Retinal pigment epithelial cell (primary cell): ENCODE data around the gene PRH2.

Experiments
- DNase-seq: peaks from one replicate; pipeline ENCODE4 v3.0.0-alpha.2; 2010; ENCODE audit warnings: low read depth
- H3K4me3 ChIP-seq: 2 replicates; pipeline ENCODE4 v1.5.1; 2011; ENCODE audit warnings: mild to moderate bottlenecking, low read length, control low read depth, moderate library complexity
- CTCF ChIP-seq: conservative IDR thresholded peaks from 2 replicates; pipeline ENCODE4 v1.5.1; 2011; ENCODE audit warnings: low read depth, low read length, control low read depth, inconsistent platforms

The PRH2 gene

GRCh38 chr12:10928746-10929286, at the start of gene PRH2:
PRH2 (plus strand) TSS chr12:10929236; CDS start chr12:10929274, 38 bp downstream.
- no peak for TF ChIP-seq CTCF
- DNase-seq, result no peak
- no peak within 1 kb of the TSS for H3K4me3 ChIP-seq

- DNase-seq, result no peak
- H3K4me3 ChIP-seq, result no peak within 1 kb of the TSS
- TF ChIP-seq CTCF, result no peak
Measured at GRCh38 chr12:10884086-10884725, 44.8 kb upstream of the PRH2 start, which contains the start of gene PRH1. PRH1 (minus strand) TSS chr12:10884255; CDS start chr12:10884217, 38 bp downstream.

GRCh38 chr12:10889226-10889625, 39.8 kb upstream of the PRH2 start:
- no peak overlapping the region for H3K4me3 ChIP-seq
- no peak for DNase-seq
- TF ChIP-seq CTCF, result no peak

GRCh38 chr12:10891937-10892336, 37.1 kb upstream of the PRH2 start:
- H3K4me3 ChIP-seq, result no peak overlapping the region
- no peak for TF ChIP-seq CTCF
- no peak for DNase-seq

GRCh38 chr12:10896854-10897253, 32.2 kb upstream of the PRH2 start:
- TF ChIP-seq CTCF, result no peak
- no peak overlapping the region for H3K4me3 ChIP-seq
- no peak for DNase-seq

- H3K4me3 ChIP-seq, result no peak overlapping the region
- no peak for TF ChIP-seq CTCF
- no peak for DNase-seq
Measured at GRCh38 chr12:10900530-10900929, 28.5 kb upstream of the PRH2 start.

GRCh38 chr12:10900972-10901371, 28.1 kb upstream of the PRH2 start:
- DNase-seq, result no peak
- no peak overlapping the region for H3K4me3 ChIP-seq
- no peak for TF ChIP-seq CTCF
